Embryonic facial prominence (tissue), 1 donor: Measurements from ENCODE around the gene GDPD5.
A peak's percentile ranks its signal among the peaks of the same experiment; 100 is the strongest.

Source experiments
- DNase-seq: peaks from one replicate; pipeline ENCODE4 v3.0.0-alpha.2; 2016; ENCODE audit errors: extremely low spot score

Gene GDPD5

GRCh38 chr11:75525433-75526191 lies at the start of gene GDPD5:
TSS of gene GDPD5 (minus strand) at chr11:75525941. CDS start at chr11:75477735, 48,206 bp downstream.
- DNase-seq, result peak; percentile 59

- DNase-seq, result no peak
Measured at GRCh38 chr11:75574698-75575602, 49.2 kb upstream of the GDPD5 start.

GRCh38 chr11:75572744-75573143 lies 47.0 kb upstream of the GDPD5 start:
- no peak for DNase-seq

GRCh38 chr11:75571625-75572024 lies 45.9 kb upstream of the GDPD5 start:
- DNase-seq, result no peak

GRCh38 chr11:75570559-75571139 lies 44.9 kb upstream of the GDPD5 start:
- no peak for DNase-seq

GRCh38 chr11:75568616-75569219 lies 43.0 kb upstream of the GDPD5 start:
- no peak for DNase-seq

- no peak for DNase-seq
Measured at GRCh38 chr11:75567971-75568370, 42.2 kb upstream of the GDPD5 start.

- no peak for DNase-seq
Measured at GRCh38 chr11:75566763-75567279, 41.1 kb upstream of the GDPD5 start.

GRCh38 chr11:75565916-75566762 lies 40.4 kb upstream of the GDPD5 start:
- no peak for DNase-seq

GRCh38 chr11:75565221-75565814 lies 39.6 kb upstream of the GDPD5 start:
- no peak for DNase-seq

GRCh38 chr11:75563978-75564552 lies 38.3 kb upstream of the GDPD5 start:
- DNase-seq, result peak; percentile 58

- DNase-seq, result no peak
Measured at GRCh38 chr11:75563501-75563977, 37.8 kb upstream of the GDPD5 start.

- peak; percentile 44 for DNase-seq
Measured at GRCh38 chr11:75562836-75563484, 37.2 kb upstream of the GDPD5 start.

GRCh38 chr11:75562048-75562835 lies 36.5 kb upstream of the GDPD5 start, which contains the start of gene SERPINH1:
TSS of gene SERPINH1 (plus strand) at chr11:75562253. CDS start at chr11:75566350, 4,097 bp downstream.
- peak; percentile 82 for DNase-seq

- DNase-seq, result no peak
Measured at GRCh38 chr11:75561426-75562047, 35.8 kb upstream of the GDPD5 start.

GRCh38 chr11:75560644-75561043 lies 34.9 kb upstream of the GDPD5 start:
- DNase-seq, result no peak

- peak; percentile 66 for DNase-seq
Measured at GRCh38 chr11:75558939-75559843, 33.5 kb upstream of the GDPD5 start.
